GM13976 (cell line): ENCODE results near the gene XRCC4.
"Not testable (repeated sequence)": the region's sequence is repeated elsewhere in the genome, so short reads cannot be mapped to it uniquely, and the experiment has no call there.

Experiments used
- DNase-seq: peaks from one replicate; pipeline ENCODE4 v3.0.0; 2012; ENCODE audit warnings: low spot score
- CTCF ChIP-seq: IDR thresholded peaks from 2 replicates; pipeline ENCODE4 v1.5.1; 2012; ENCODE audit warnings: borderline replicate concordance, mild to moderate bottlenecking; ENCODE audit not compliant: insufficient read depth; ENCODE audit errors: extremely low read depth, missing control alignments, control extremely low read depth
- in situ Hi-C: fragments of 300-500 bp; cut with MboI; formaldehyde crosslinking; loops from one replicate; pipeline ENCODE4 v1.12.0; 2022; ENCODE audit warnings: low sequenced_read_pairs, mixed read lengths, inconsistent platforms; ENCODE audit not compliant: unreplicated experiment

The XRCC4 gene

GRCh38 chr5:83256091-83256780 is 178.9 kb downstream of the XRCC4 start:
- DNase-seq: no peak
- TF ChIP-seq CTCF: no peak
- in situ Hi-C loops: no loop called here

- in situ Hi-C loops, DNase-seq: not testable (repeated sequence)
Observed at GRCh38 chr5:83257684-83258083, 180.3 kb downstream of the XRCC4 start.

GRCh38 chr5:83265318-83265717 is 188.0 kb downstream of the XRCC4 start:
- TF ChIP-seq CTCF: no peak
- no peak for DNase-seq
- in situ Hi-C loops: no loop called here

GRCh38 chr5:83270311-83270710 is 193.0 kb downstream of the XRCC4 start:
- DNase-seq: no peak
- in situ Hi-C loops: no loop called here
- no peak for TF ChIP-seq CTCF

- no peak for TF ChIP-seq CTCF
- no peak for DNase-seq
- in situ Hi-C loops: no loop called here
Observed at GRCh38 chr5:83277154-83277553, 199.8 kb downstream of the XRCC4 start.

GRCh38 chr5:83277953-83278352 is 200.6 kb downstream of the XRCC4 start:
- peak; percentile 32 for DNase-seq
- in situ Hi-C loops: no loop called here
- TF ChIP-seq CTCF: no peak

- in situ Hi-C loops: no loop called here
- no peak for TF ChIP-seq CTCF
- no peak for DNase-seq
Observed at GRCh38 chr5:83281176-83281575, 203.8 kb downstream of the XRCC4 start.
